HG02588 (cell line): ENCODE data around the gene RPL4.
"Not testable (repeated sequence)": the region's sequence is repeated elsewhere in the genome, so short reads cannot be mapped to it uniquely, and the experiment has no call there.

Experiments
- ATAC-seq: cut with Tn5 transposase; IDR thresholded peaks from one replicate; pipeline ENCODE4 v1.9.1; 2021; ENCODE audit warnings: mild to moderate bottlenecking, moderate library complexity; ENCODE audit not compliant: unreplicated experiment

Gene RPL4

GRCh38 chr15:66504563-66505429 is at the start of gene RPL4, which contains the start of gene ZWILCH:
Gene RPL4 (minus strand): TSS chr15:66504855. CDS start chr15:66504790, 65 bp downstream.
Gene ZWILCH (plus strand): TSS chr15:66505326. CDS start chr15:66505339, 13 bp downstream.
- peak; percentile 68 for ATAC-seq

DNA sequence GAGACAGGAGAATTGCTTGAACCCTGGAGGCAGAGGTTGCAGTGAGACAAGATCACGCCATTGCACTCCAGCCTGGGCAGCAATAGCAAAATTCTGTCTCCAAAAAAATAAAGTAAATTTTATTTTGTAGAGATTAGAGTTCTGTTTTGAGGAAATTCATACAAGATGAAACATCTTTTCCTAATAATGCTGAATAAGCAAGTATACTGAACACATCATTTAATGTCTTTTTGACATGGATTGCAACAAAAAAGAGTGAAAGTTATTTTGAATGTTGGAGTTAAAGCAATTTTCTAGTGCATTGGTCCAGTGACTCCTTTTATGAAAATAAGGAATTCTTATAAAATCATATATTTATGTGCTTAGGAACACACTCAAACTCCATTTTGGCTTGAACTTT is 40.6 kb upstream of the RPL4 start:
- no peak for ATAC-seq

GRCh38 chr15:66542896-66543295 is 38.2 kb upstream of the RPL4 start:
- no peak for ATAC-seq

- ATAC-seq = no peak
Measured at GRCh38 chr15:66535056-66535455, 30.4 kb upstream of the RPL4 start.

DNA sequence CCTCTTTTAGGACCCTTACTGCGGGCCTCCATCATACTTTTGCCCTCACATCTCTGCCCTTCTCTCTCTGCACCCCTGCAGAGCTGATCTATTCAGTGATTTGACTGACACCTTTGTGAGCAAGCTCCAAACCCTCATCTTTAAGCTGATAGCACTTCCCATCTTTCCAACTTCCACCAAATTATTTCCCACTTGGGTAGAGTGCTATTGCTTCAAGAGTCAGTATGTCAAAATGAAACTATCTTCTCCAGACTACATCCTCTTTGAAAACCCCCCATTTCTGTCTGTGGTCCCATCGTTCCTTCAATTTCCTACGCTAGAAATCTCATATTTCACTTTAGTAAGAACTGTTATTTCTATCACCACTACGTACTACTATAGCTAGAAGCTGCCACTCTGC is 20.2 kb upstream of the RPL4 start:
- no peak for ATAC-seq

DNA sequence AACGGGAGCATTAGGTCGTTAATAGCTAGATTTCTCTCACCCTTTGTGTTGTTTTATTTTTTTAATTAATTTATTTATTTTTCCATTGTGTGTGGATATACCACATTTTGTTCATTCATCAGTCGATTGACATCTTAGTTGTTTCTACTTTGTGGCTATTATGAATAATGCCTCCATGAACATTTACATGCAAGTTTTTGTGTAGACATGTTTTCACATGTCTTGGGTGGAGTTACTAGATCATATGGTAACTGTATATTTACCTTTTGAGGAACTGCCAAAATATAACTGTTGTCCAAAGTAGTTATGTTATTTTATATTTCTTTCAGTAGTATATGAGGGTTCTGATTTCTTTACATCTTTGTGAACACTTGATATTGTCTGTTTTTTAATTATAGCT is 19.3 kb upstream of the RPL4 start:
- no peak for ATAC-seq

DNA sequence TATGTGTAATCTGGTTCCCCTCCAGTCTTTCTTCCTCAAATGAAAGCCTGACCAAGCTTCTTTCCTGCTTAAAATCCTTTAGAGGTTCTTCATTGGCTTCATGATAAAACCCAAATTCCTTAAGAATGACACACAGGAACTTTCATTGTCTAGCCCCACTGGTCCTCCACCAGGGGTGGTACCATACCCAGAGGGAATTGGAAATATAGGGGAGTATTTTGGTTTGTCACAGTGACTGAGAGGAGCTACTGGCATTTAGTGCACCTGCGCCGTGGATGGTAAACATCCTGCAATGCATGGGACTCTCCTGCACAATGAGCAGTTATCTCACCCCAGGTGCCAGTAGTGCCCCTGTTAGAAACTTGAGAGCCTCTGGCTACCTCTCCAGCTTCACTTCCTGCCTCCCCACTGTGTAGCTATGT is 11.3 kb upstream of the RPL4 start:
- no peak for ATAC-seq

DNA sequence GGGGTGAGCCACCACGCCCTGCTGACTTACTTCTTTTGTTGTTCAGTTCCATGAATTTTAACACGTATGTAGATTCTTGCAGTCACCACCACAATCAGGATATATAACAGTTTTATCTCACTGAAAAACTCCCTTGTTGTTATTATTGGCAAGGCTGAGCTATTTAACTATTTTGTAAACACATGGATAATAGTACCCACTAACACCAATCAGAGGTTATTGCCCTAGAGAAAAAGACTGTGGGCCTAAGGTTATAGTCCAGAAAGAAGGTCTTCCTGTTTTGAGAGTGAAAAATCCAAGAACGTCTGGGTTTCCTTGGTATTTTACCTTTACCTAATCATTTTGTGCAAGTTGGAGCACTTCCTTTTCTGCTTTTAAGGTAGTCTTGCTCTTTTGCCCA is 9.9 kb upstream of the RPL4 start:
- no peak for ATAC-seq

DNA sequence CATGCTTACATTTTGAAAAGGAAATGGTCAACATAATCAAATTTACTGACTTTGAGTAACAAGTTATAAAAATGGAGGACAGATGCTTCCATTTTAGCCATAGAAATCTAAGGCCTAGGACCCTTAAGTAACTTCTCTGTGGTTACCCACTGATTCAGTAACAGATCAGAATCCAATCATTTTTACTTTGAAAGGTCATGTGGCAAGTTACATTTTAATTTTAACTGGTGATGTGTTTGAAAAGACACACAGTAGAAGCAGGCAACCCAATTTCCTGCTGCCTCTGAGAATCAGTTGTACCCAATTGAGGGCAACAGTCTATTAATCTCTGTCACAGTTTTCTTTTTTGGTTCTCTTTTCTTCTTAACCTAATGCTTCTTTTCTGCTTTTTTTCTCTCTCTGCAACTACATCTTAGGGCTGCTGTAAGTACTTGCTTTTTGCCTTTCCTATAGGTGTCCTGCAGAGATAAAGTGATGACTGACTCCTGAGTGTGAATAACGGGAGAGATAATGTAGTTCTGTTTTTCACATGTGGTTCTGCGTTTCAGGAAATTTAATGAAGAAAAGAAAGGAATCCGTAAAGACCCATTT is 3.7 kb upstream of the RPL4 start:
- no peak for ATAC-seq

DNA sequence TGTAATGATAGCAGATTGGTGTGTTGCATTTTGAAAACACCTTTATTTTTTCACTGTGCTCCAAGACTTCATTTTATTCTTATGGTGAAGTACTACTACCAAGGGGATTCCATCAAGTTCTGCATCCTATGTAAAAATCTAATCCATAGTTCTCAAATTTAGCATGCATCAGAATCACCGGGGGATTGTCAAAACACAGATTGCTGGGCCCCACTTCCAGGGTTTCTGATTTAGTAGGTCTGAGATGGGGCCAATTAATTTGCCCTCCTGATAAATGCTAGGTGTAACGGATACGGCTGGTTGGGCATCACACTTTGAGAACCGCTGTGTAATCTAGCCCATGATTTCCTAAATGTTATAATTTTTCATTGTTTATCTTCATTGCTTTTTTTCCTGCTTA is 1.2 kb upstream of the RPL4 start:
- no peak for ATAC-seq

DNA sequence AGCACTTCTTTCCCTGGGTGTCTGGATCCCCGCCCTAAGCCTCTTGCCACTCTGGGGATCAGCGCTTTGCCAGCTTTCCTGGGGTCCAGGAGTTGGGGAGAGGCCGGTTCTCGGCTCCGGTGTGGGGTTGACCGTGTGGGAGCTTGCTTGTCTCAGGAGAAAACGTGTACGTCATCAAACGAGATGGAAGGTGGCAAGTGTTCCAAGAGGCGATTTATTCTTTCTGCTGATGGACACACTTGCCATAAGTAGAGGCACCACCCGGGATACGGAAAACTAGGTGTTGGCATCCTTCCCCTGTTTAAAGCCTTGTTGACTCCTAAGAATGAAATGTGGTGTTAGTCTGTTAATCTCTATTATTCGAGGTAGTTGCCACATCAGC is 766 bp upstream of the RPL4 start:
- peak; percentile 7 for ATAC-seq

DNA sequence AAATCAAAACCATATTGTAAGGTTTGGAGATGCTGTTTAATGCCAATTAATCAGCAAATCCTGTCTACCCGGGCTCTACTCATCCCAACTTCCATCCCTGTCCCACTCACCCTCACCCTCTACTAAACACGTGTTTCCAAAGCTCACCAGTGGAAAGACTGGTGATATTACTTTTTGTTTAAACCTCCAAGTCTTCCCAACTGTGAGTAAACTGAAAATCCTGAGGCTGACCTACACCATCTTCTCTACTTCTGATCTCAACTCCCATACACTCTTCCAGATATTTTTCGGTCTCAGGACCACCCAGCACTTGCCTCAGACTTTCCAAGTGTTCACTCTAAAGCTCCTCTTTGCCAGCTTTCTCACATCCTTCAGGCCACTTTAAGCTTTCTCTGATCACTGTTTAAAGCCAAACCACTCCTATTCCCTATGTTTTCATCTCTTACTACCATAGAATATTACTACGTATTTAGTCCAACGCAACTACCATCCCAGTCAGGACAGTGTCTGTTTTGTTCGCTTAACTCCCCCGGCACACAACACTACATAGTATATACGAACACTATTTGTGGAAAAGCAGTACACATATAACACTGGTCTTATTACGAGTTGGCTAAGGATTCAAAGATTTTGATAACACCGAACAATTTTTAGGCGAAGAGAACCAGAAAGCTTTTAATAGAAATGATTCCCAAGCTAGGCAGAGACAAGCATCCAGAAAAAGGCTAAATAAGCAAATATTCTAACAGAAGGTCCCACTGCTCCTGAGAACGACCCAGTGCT is 684 bp downstream of the RPL4 start:
- no peak for ATAC-seq

GRCh38 chr15:66503041-66503648 is 1.5 kb downstream of the RPL4 start:
- ATAC-seq = not testable (repeated sequence)

DNA sequence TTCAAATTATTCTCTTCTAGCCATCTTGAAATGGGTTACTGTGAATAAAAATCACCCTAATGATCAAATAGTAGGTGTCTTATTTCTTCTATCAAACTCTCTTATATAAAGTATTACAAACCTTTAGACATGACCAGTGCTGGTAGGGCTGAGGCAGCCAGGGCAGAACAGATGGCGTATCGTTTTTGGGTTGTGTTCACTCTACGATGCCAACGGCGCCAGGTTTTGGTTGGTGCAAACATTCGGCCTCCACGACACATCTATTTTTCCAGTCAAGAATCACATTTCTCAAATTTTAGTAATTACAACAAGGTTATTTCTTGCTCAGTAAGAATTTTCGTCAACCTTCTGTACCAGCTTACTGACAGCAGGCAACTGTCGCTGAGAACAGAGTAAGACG is 2.2 kb downstream of the RPL4 start:
- no peak for ATAC-seq

DNA sequence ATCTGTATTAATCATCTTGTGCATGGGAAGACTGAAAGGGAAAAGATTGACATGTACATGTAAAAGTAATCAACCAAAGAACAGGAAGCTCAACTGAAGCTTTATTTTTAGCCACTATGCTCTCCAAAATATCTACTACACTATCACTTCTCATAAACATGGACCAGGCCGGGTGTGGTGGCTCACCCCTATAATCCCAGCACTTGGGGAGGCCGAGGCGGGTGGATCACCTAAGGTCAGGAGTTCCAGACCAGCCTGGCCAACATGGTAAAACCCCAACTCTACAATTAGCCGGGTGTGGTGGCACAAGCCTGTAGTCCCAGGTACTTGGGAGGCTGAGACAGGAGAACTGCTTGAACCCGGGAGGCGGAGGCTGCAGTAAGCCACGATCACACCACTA is 4.3 kb downstream of the RPL4 start:
- not testable (repeated sequence) for ATAC-seq

- ATAC-seq = no peak
Measured at GRCh38 chr15:66498501-66499386, 5.9 kb downstream of the RPL4 start.

DNA sequence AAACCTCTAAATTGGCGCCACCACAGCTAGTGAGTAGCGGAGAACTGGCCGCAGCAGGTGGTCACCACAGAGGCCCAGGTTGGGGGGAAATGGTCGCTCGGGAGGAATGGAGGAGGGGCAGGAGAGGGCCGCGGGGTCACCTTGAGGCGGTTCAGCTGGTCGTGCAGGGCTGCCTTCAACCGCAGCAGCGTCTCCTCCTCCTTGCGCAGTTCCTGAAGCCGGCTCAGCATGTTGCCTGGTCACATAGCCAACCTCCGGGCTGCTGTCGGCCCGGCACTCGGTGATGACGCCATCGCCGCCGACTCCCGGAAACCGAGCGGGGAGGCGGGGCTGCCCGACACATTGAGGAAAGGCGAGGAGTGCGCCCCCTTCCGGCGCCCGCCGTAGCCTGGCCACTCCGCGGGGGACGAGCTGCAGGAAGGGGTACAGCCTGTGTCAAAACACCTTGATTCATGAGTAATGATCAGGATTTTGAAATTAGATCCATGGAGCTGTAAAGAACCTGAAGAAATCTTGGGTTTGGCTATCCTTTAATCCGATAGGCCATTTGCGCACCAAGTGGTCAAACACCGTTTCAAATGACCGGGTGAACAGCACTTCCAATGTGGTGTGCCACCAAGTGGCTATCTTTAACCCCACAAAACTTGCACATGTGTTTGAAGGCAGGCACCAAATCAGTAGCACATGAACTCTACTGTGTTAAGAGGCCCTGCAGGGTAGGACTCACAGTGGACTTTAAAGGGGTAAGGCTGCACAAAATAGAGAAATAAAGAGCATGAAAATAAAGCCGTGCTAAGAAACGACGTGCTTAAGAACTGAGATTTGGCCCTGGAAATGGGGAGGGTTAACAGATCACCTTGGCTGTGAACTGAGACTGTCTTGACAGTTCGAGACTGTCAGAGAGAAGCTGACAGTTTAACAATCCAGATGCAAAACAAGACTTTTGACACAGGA is 6.9 kb downstream of the RPL4 start, which contains the start of gene SNAPC5:
TSS of gene SNAPC5 (minus strand) at position 261 of the 954 bp plus-strand sequence. CDS start at position 230, 31 bp downstream.
- peak; percentile 83 for ATAC-seq

- ATAC-seq = peak; percentile 21
Measured at GRCh38 chr15:66496951-66497501, 7.6 kb downstream of the RPL4 start.

DNA sequence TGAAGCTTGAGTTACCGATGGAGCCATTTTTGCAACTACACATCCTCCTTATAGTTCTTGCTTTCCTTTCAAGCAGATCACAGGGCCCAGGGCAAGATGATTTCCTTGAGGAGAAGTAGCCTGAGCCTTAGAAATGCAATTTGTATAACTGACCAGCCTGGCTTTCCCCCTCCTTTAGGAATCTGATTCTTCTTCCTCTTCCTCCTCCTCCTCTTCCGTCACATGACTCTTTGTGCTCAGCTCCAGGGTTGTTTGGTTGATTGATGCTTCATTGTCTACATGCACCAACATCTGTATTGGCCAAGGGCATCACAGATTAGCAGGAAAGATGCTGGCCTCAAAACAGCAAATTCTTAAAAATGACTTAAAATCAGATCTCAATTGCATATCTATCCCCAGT is 10.4 kb downstream of the RPL4 start:
- no peak for ATAC-seq
